ENCODE data around the gene SEL1L3. TPM values are rescaled to one million over a fixed set of nuclear protein-coding genes. Genes with fewer than 3 reads are reported as not detected.

SEL1L3 gene
- total RNA-seq, 1 donor from 2014 or later = 13.3 TPM

- H3K4me1 ChIP-seq = no peaks in the 10 kb centered on the region
- DNase-seq (ENCODE audit: low spot score in 2 of 2) = no peak
- no peak overlapping the region for H3K4me3 ChIP-seq
- H3K27me3 ChIP-seq = no peaks in the 10 kb centered on the region
- no peak overlapping the region for H3K27ac ChIP-seq
- TF ChIP-seq CTCF (IDR thresholded peaks at IDR 0.05) = no peak
- intact Hi-C loops (cut with DNase I) = no loop called here
- H3K36me3 ChIP-seq = no peaks in the 10 kb centered on the region
- no peaks in the 10 kb centered on the region for H3K9me3 ChIP-seq
Measured at GRCh38 chr4:25773358-25773757, 89.4 kb downstream of the SEL1L3 start.

GRCh38 chr4:25771672-25772071, 91.1 kb downstream of the SEL1L3 start:
- no peak for TF ChIP-seq CTCF (IDR thresholded peaks at IDR 0.05)
- DNase-seq (ENCODE audit: low spot score in 2 of 2) = no peak
- intact Hi-C loops (cut with DNase I) = no loop called here
- Histone ChIP-seq H3K4me3 (no peak overlapping the region), H3K4me1 (no peaks in the 10 kb centered on the region), H3K9me3 (no peaks in the 10 kb centered on the region), H3K27ac (no peak overlapping the region), H3K36me3 (no peaks in the 10 kb centered on the region), H3K27me3 (no peaks in the 10 kb centered on the region)

- intact Hi-C loops (cut with DNase I) = no loop called here
- no peaks in the 10 kb centered on the region for H3K27me3 ChIP-seq
- TF ChIP-seq CTCF (IDR thresholded peaks at IDR 0.05) = no peak
- H3K4me3 ChIP-seq = no peak overlapping the region
- no peak overlapping the region for H3K27ac ChIP-seq
- DNase-seq (ENCODE audit: low spot score in 2 of 2) = no peak
- no peaks in the 10 kb centered on the region for H3K4me1 ChIP-seq
- no peaks in the 10 kb centered on the region for H3K9me3 ChIP-seq
- no peaks in the 10 kb centered on the region for H3K36me3 ChIP-seq
Measured at GRCh38 chr4:25770847-25771246, 91.9 kb downstream of the SEL1L3 start.

- intact Hi-C loops (cut with DNase I) = no loop called here
Measured at GRCh38 chr4:25769251-25769650, 93.5 kb downstream of the SEL1L3 start.

GRCh38 chr4:25767877-25768725, 94.7 kb downstream of the SEL1L3 start:
- no peaks in the 10 kb centered on the region for H3K4me1 ChIP-seq
- H3K27ac ChIP-seq = no peak overlapping the region
- H3K9me3 ChIP-seq = no peaks in the 10 kb centered on the region
- TF ChIP-seq CTCF (IDR thresholded peaks at IDR 0.05) = peak in 2 of 3 experiments; percentile 45 to 57
- H3K36me3 ChIP-seq = no peaks in the 10 kb centered on the region
- no peaks in the 10 kb centered on the region for H3K27me3 ChIP-seq
- DNase-seq (ENCODE audit: low spot score in 2 of 2) = no peak
- intact Hi-C loops (cut with DNase I) = loop anchor here (2.0 kb wide), 1 partner anchor 327 kb away; no protein-coding TSS in a partner anchor
- H3K4me3 ChIP-seq = no peak overlapping the region

More at GRCh38 chr4:25769251-25769650, 93.5 kb downstream of the SEL1L3 start:
- Histone ChIP-seq H3K27me3 (no peaks in the 10 kb centered on the region), H3K4me3 (no peak overlapping the region), H3K9me3 (no peaks in the 10 kb centered on the region), H3K36me3 (no peaks in the 10 kb centered on the region), H3K4me1 (no peaks in the 10 kb centered on the region), H3K27ac (no peak overlapping the region)
- no peak for DNase-seq (ENCODE audit: low spot score in 2 of 2)
- no peak for TF ChIP-seq CTCF (IDR thresholded peaks at IDR 0.05)

Measured in ascending aorta (tissue), 2 donors.